ENCODE data around the gene TGFBI.

The TGFBI gene

DNA sequence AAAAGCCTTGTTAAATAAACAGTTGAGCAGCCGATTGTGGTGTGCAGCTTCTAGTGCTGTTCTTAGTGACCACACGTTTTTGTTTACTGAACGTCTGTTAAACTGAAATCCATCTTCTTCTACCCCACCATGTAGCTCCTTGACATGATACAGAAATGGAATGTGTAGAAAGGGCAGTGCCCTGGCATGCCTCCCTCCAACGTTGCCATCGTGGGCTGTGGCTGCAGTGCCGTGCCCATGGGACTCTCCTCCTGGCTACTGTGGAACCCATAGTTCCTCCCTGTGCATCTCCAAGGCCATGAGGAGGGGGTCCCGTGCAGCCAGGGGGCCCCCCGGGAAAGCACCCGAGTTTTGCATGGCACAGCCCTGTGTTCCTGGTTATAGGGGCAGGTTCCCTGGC is 23.3 kb upstream of the TGFBI start:
- H3K4me2 ChIP-seq (ENCODE audit: low read length): peak overlapping the region; percentile 19
- no peaks in the 10 kb centered on the region for H3K9me3 ChIP-seq (replicated peaks; ENCODE audit: low read length)
- H3K9ac ChIP-seq (ENCODE audit: low read depth, low read length): peak overlapping the region; percentile 78
- H3K27me3 ChIP-seq (ENCODE audit: control insufficient read depth, insufficient read depth, low read length): no peaks in the 10 kb centered on the region
- H3K4me3 ChIP-seq (ENCODE audit: low read length): peak overlapping the region; percentile 4
- no peaks in the 10 kb centered on the region for H3K36me3 ChIP-seq (ENCODE audit: insufficient read depth, low read length)
- H3K4me1 ChIP-seq (ENCODE audit: control insufficient read depth, insufficient read depth, low read length): peaks cover 60% of the 10 kb centered on the region

DNA sequence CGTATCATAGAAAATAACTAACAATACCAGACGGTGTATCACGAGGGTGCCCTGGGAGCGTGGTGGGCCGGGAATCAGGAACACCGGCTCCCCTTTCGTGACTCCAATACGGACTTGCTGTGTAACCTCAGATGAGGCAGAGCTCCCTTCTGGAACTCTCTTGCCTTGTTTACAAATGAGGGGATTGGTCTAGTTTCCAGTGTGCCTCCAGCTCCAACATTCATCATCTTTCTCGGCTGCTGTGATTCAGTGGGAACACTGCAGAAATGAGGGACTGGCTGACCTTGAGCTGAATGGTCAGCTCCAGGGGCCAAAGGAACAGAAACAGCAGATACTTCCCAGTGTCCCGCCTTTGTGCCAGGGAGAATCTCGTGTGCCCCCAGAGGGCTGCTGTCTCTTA is 22.6 kb upstream of the TGFBI start:
- peaks cover 60% of the 10 kb centered on the region for H3K4me1 ChIP-seq (ENCODE audit: control insufficient read depth, insufficient read depth, low read length)
- peak overlapping the region; percentile 19 for H3K4me2 ChIP-seq (ENCODE audit: low read length)
- H3K4me3 ChIP-seq (ENCODE audit: low read length): peak overlapping the region; percentile 4
- no peaks in the 10 kb centered on the region for H3K36me3 ChIP-seq (ENCODE audit: insufficient read depth, low read length)
- no peaks in the 10 kb centered on the region for H3K9me3 ChIP-seq (replicated peaks; ENCODE audit: low read length)
- no peaks in the 10 kb centered on the region for H3K27me3 ChIP-seq (ENCODE audit: control insufficient read depth, insufficient read depth, low read length)
- peak overlapping the region; percentile 78 for H3K9ac ChIP-seq (ENCODE audit: low read depth, low read length)

DNA sequence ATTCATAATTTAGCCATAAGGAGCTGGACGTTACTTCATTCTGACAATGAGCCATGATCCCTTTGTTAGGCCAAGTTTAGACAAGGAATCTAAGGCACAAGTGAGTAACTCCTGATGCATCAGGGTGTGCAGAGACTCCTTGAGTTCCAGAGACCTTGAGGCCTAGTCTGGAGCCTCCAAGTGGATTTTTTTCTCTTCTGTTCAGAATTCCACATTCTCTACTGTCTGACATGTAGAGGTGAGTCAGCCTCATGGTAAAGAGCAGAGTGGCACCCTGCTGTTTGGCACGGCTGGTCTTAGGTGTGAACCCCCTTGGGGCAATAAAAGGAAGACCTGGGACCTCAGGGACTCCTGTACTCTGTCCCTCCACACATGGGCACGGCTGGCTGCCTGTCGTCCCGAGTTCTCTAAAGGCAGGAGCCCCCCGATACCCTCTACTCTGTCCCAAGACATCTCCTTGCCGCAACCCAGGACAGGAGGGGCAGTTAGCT is 22.0 kb upstream of the TGFBI start:
- Histone ChIP-seq H3K36me3 (ENCODE audit: insufficient read depth, low read length) (no peaks in the 10 kb centered on the region), H3K4me2 (ENCODE audit: low read length) (peak overlapping the region; percentile 42), H3K4me3 (ENCODE audit: low read length) (no peak overlapping the region), H3K27me3 (ENCODE audit: control insufficient read depth, insufficient read depth, low read length) (no peaks in the 10 kb centered on the region), H3K4me1 (ENCODE audit: control insufficient read depth, insufficient read depth, low read length) (peaks cover 60% of the 10 kb centered on the region), H3K9me3 (replicated peaks; ENCODE audit: low read length) (no peaks in the 10 kb centered on the region), H3K9ac (ENCODE audit: low read depth, low read length) (peak overlapping the region; percentile 78)

GRCh38 chr5:136007271-136007670 is 21.5 kb upstream of the TGFBI start:
- no peak overlapping the region for H3K4me3 ChIP-seq (ENCODE audit: low read length)
- H3K27me3 ChIP-seq (ENCODE audit: control insufficient read depth, insufficient read depth, low read length): no peaks in the 10 kb centered on the region
- peak overlapping the region; percentile 78 for H3K9ac ChIP-seq (ENCODE audit: low read depth, low read length)
- H3K9me3 ChIP-seq (replicated peaks; ENCODE audit: low read length): no peaks in the 10 kb centered on the region
- peak overlapping the region; percentile 42 for H3K4me2 ChIP-seq (ENCODE audit: low read length)
- H3K36me3 ChIP-seq (ENCODE audit: insufficient read depth, low read length): no peaks in the 10 kb centered on the region
- peaks cover 64% of the 10 kb centered on the region for H3K4me1 ChIP-seq (ENCODE audit: control insufficient read depth, insufficient read depth, low read length)

GRCh38 chr5:136011414-136012001 is 17.3 kb upstream of the TGFBI start:
- Histone ChIP-seq H3K4me1 (ENCODE audit: control insufficient read depth, insufficient read depth, low read length) (peaks cover 82% of the 10 kb centered on the region), H3K36me3 (ENCODE audit: insufficient read depth, low read length) (no peaks in the 10 kb centered on the region), H3K4me3 (ENCODE audit: low read length) (peak overlapping the region; percentile 3), H3K27me3 (ENCODE audit: control insufficient read depth, insufficient read depth, low read length) (no peaks in the 10 kb centered on the region), H3K9me3 (replicated peaks; ENCODE audit: low read length) (no peaks in the 10 kb centered on the region), H3K4me2 (ENCODE audit: low read length) (peak overlapping the region; percentile 38), H3K9ac (ENCODE audit: low read depth, low read length) (peak overlapping the region; percentile 63)

GRCh38 chr5:136012041-136012804 is 16.6 kb upstream of the TGFBI start:
- Histone ChIP-seq H3K4me3 (ENCODE audit: low read length) (peak overlapping the region; percentile 3), H3K36me3 (ENCODE audit: insufficient read depth, low read length) (no peaks in the 10 kb centered on the region), H3K4me2 (ENCODE audit: low read length) (peak overlapping the region; percentile 45), H3K27me3 (ENCODE audit: control insufficient read depth, insufficient read depth, low read length) (no peaks in the 10 kb centered on the region), H3K9me3 (replicated peaks; ENCODE audit: low read length) (no peaks in the 10 kb centered on the region), H3K4me1 (ENCODE audit: control insufficient read depth, insufficient read depth, low read length) (peaks cover 80% of the 10 kb centered on the region), H3K9ac (ENCODE audit: low read depth, low read length) (peak overlapping the region; percentile 63)

DNA sequence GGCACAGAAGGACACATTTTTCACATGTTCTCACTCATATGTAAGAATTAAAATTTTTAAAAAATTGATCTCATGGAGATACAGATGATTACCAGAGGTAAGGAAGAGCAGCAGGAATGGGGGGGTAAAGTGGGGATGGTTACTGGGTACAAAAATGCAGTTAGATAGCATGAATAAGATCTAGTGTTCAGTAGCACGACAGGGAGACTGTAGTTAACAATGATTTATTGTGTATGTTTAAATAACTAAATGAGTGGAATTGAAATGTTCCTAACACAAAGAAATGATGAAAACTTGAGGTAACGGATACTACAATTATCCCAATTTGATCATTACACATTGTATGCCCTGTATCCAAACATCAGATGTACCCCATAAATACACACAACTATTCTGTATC is 15.2 kb upstream of the TGFBI start:
- Histone ChIP-seq H3K9ac (ENCODE audit: low read depth, low read length) (peak overlapping the region; percentile 36), H3K4me3 (ENCODE audit: low read length) (no peak overlapping the region), H3K9me3 (replicated peaks; ENCODE audit: low read length) (no peaks in the 10 kb centered on the region), H3K4me2 (ENCODE audit: low read length) (no peak overlapping the region), H3K36me3 (ENCODE audit: insufficient read depth, low read length) (no peaks in the 10 kb centered on the region), H3K27me3 (ENCODE audit: control insufficient read depth, insufficient read depth, low read length) (no peaks in the 10 kb centered on the region), H3K4me1 (ENCODE audit: control insufficient read depth, insufficient read depth, low read length) (peaks cover 80% of the 10 kb centered on the region)

DNA sequence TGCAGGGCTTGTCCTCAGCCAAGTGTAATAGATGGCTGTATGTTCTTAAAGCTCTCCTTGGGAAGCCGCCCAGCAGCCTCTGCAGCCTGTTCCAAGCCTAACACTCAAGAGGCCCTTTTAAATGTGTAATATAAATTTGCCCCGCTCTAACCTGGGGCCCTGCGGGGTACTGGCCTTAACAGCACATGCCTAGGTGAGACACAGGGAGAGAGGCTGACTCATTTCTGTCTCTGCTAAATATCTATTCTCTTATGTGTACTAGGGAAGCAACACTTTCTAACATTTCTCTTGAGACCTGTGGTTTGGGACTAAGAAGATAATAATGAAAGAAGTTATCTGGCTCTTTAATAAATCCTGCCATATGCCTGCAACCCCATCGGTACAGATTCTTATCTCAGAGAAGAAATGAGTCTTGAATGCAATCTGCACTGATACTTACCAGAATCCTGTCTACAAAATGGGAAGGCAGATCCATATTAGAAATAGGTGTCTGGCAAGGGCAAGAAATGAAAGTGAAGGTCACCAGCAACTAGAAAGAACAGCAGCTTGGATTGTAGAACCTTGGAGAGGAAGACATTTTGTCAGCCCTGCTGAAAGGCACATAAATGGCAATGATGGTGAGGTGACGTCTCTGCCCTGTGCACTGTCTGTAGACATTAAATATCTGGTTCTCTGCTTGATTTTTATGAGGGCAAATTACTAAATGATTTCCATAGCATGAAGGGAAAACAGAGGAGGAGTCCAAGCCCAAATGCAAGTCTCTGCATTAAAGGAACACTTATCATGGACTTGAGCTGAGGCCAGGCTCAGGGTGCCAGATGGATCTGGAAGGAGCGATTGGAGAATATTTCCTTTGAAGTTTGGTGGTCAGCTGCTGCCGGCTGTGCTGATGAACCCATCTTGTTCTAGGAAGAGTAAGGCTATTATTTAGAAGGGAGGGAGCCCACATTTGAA is 14.5 kb upstream of the TGFBI start:
- no peaks in the 10 kb centered on the region for H3K36me3 ChIP-seq (ENCODE audit: insufficient read depth, low read length)
- no peaks in the 10 kb centered on the region for H3K9me3 ChIP-seq (replicated peaks; ENCODE audit: low read length)
- no peak overlapping the region for H3K4me3 ChIP-seq (ENCODE audit: low read length)
- H3K9ac ChIP-seq (ENCODE audit: low read depth, low read length): peak overlapping the region; percentile 36
- no peaks in the 10 kb centered on the region for H3K27me3 ChIP-seq (ENCODE audit: control insufficient read depth, insufficient read depth, low read length)
- peak overlapping the region; percentile 32 for H3K4me2 ChIP-seq (ENCODE audit: low read length)
- H3K4me1 ChIP-seq (ENCODE audit: control insufficient read depth, insufficient read depth, low read length): peaks cover 84% of the 10 kb centered on the region

DNA sequence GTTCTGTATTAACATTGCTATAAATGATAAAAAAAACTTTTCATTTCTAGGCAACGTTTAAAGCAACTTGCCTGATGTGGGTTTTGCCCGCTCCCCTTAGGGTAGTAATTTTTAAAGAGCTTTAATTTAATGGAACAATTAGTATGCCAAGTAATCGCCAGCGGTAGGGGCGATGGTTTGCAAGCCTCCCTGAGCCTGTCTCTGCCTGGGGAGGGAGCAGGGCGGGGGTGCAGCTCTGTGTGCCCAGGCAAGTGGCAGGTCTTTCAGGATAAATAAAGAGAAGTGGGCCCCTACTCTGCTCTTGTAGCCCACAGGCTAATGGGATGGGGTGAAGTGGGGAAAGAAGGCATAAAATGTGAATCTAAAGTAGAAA is 13.8 kb upstream of the TGFBI start:
- no peaks in the 10 kb centered on the region for H3K36me3 ChIP-seq (ENCODE audit: insufficient read depth, low read length)
- peaks cover 90% of the 10 kb centered on the region for H3K4me1 ChIP-seq (ENCODE audit: control insufficient read depth, insufficient read depth, low read length)
- no peaks in the 10 kb centered on the region for H3K9me3 ChIP-seq (replicated peaks; ENCODE audit: low read length)
- H3K4me2 ChIP-seq (ENCODE audit: low read length): no peak overlapping the region
- no peak overlapping the region for H3K4me3 ChIP-seq (ENCODE audit: low read length)
- H3K9ac ChIP-seq (ENCODE audit: low read depth, low read length): no peak overlapping the region
- no peaks in the 10 kb centered on the region for H3K27me3 ChIP-seq (ENCODE audit: control insufficient read depth, insufficient read depth, low read length)

DNA sequence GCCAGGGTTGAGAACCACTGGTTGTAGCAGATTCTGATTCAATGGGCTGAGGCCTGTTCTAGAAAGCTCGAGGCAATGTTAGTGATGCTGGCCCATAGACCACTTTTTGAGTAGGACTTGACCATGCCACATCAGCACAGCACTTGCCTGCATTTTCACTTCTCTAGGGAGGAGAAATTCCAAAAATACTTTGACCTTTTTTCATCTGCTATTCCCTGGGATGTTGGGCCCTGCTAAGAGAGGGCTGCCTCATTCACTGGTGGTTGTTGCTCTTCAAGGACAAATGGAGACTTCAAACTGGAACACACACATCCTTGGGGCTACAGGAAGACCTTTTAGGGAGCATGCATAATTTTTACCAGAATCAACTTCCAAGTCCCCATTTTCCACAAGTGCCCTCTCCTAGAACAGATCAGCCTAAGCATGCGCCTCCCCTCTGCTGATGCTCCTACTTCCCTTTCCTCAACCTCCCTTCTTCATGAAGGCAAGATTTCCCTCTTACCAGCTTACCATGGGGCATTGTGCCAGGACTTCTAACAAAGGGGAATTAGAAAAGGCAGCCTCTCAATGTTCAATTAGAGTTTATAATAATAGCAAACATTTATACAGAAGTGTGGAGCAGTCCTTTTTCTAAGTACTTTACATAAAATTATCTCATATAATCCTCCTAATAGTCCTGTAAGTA is 12.7 kb upstream of the TGFBI start:
- no peaks in the 10 kb centered on the region for H3K36me3 ChIP-seq (ENCODE audit: insufficient read depth, low read length)
- peaks cover 96% of the 10 kb centered on the region for H3K4me1 ChIP-seq (ENCODE audit: control insufficient read depth, insufficient read depth, low read length)
- H3K9me3 ChIP-seq (replicated peaks; ENCODE audit: low read length): no peaks in the 10 kb centered on the region
- H3K27me3 ChIP-seq (ENCODE audit: control insufficient read depth, insufficient read depth, low read length): no peaks in the 10 kb centered on the region
- H3K9ac ChIP-seq (ENCODE audit: low read depth, low read length): peak overlapping the region; percentile 40
- no peak overlapping the region for H3K4me3 ChIP-seq (ENCODE audit: low read length)
- no peak overlapping the region for H3K4me2 ChIP-seq (ENCODE audit: low read length)
